ENCODE results near the gene FADD.

The FADD gene

GRCh38 chr11:70243912-70244652, 41.0 kb downstream of the FADD start:
- DNase-seq (ENCODE audit: insufficient read length, low spot score) = no peak

GRCh38 chr11:70244698-70245097, 41.6 kb downstream of the FADD start:
- FAIRE-seq (no peak), DNase-seq (ENCODE audit: insufficient read length, low spot score) (no peak)
- TF ChIP-seq SPI1 (IDR thresholded peaks at IDR 0.05; ENCODE audit: low read depth, low read length) = no peak
- no peak for TF ChIP-seq POLR2A (IDR thresholded peaks at IDR 0.05; ENCODE audit: low read depth, low read length)
- no peak for TF ChIP-seq TAF1 (IDR thresholded peaks at IDR 0.05; ENCODE audit: low read depth, low read length)
- TF ChIP-seq PAX5 (IDR thresholded peaks at IDR 0.05; ENCODE audit: insufficient read depth, low read length, severe bottlenecking) = no peak
- no peak for TF ChIP-seq POU2F2 (IDR thresholded peaks at IDR 0.05; ENCODE audit: low read depth, low read length)
- TF ChIP-seq POLR2AphosphoS5 (IDR thresholded peaks at IDR 0.05; ENCODE audit: low read depth, low read length) = no peak

More at GRCh38 chr11:70243912-70244652, 41.0 kb downstream of the FADD start:
- no peak for TF ChIP-seq SPI1 (IDR thresholded peaks at IDR 0.05; ENCODE audit: low read depth, low read length)
- TF ChIP-seq POLR2A (IDR thresholded peaks at IDR 0.05; ENCODE audit: low read depth, low read length) = no peak
- TF ChIP-seq TAF1 (IDR thresholded peaks at IDR 0.05; ENCODE audit: low read depth, low read length) = no peak
- no peak for TF ChIP-seq POLR2AphosphoS5 (IDR thresholded peaks at IDR 0.05; ENCODE audit: low read depth, low read length)
- TF ChIP-seq POU2F2 (IDR thresholded peaks at IDR 0.05; ENCODE audit: low read depth, low read length) = no peak
- no peak for TF ChIP-seq PAX5 (IDR thresholded peaks at IDR 0.05; ENCODE audit: insufficient read depth, low read length, severe bottlenecking)
- no peak for FAIRE-seq

GRCh38 chr11:70246196-70246595, 43.1 kb downstream of the FADD start:
- DNase-seq (ENCODE audit: insufficient read length, low spot score) = no peak
- TF ChIP-seq TAF1 (IDR thresholded peaks at IDR 0.05; ENCODE audit: low read depth, low read length) (no peak), POLR2AphosphoS5 (IDR thresholded peaks at IDR 0.05; ENCODE audit: low read depth, low read length) (no peak), POU2F2 (IDR thresholded peaks at IDR 0.05; ENCODE audit: low read depth, low read length) (no peak), PAX5 (IDR thresholded peaks at IDR 0.05; ENCODE audit: insufficient read depth, low read length, severe bottlenecking) (no peak), POLR2A (IDR thresholded peaks at IDR 0.05; ENCODE audit: low read depth, low read length) (no peak), SPI1 (IDR thresholded peaks at IDR 0.05; ENCODE audit: low read depth, low read length) (no peak)
- FAIRE-seq = no peak

- no peak for TF ChIP-seq POLR2A (IDR thresholded peaks at IDR 0.05; ENCODE audit: low read depth, low read length)
- TF ChIP-seq PAX5 (IDR thresholded peaks at IDR 0.05; ENCODE audit: insufficient read depth, low read length, severe bottlenecking) = no peak
- TF ChIP-seq POU2F2 (IDR thresholded peaks at IDR 0.05; ENCODE audit: low read depth, low read length) = no peak
- no peak for TF ChIP-seq POLR2AphosphoS5 (IDR thresholded peaks at IDR 0.05; ENCODE audit: low read depth, low read length)
- no peak for TF ChIP-seq SPI1 (IDR thresholded peaks at IDR 0.05; ENCODE audit: low read depth, low read length)
- no peak for TF ChIP-seq TAF1 (IDR thresholded peaks at IDR 0.05; ENCODE audit: low read depth, low read length)
- no peak for FAIRE-seq
- no peak for DNase-seq (ENCODE audit: insufficient read length, low spot score)
Measured at GRCh38 chr11:70247042-70247709, 44.1 kb downstream of the FADD start.

- no peak for DNase-seq (ENCODE audit: insufficient read length, low spot score)
- no peak for FAIRE-seq
- no peak for TF ChIP-seq POLR2A (IDR thresholded peaks at IDR 0.05; ENCODE audit: low read depth, low read length)
- TF ChIP-seq SPI1 (IDR thresholded peaks at IDR 0.05; ENCODE audit: low read depth, low read length) = no peak
- no peak for TF ChIP-seq PAX5 (IDR thresholded peaks at IDR 0.05; ENCODE audit: insufficient read depth, low read length, severe bottlenecking)
- TF ChIP-seq POU2F2 (IDR thresholded peaks at IDR 0.05; ENCODE audit: low read depth, low read length) = no peak
- TF ChIP-seq TAF1 (IDR thresholded peaks at IDR 0.05; ENCODE audit: low read depth, low read length) = no peak
- TF ChIP-seq POLR2AphosphoS5 (IDR thresholded peaks at IDR 0.05; ENCODE audit: low read depth, low read length) = no peak
Measured at GRCh38 chr11:70247710-70248072, 44.6 kb downstream of the FADD start.

GRCh38 chr11:70250876-70251658, 48.0 kb downstream of the FADD start:
- DNase-seq (ENCODE audit: insufficient read length, low spot score) (no peak), FAIRE-seq (no peak)
- TF ChIP-seq PAX5 (IDR thresholded peaks at IDR 0.05; ENCODE audit: insufficient read depth, low read length, severe bottlenecking) (no peak), POLR2AphosphoS5 (IDR thresholded peaks at IDR 0.05; ENCODE audit: low read depth, low read length) (no peak), POLR2A (IDR thresholded peaks at IDR 0.05; ENCODE audit: low read depth, low read length) (no peak), SPI1 (IDR thresholded peaks at IDR 0.05; ENCODE audit: low read depth, low read length) (no peak), POU2F2 (IDR thresholded peaks at IDR 0.05; ENCODE audit: low read depth, low read length) (no peak), TAF1 (IDR thresholded peaks at IDR 0.05; ENCODE audit: low read depth, low read length) (no peak)

GRCh38 chr11:70251659-70252321, 48.7 kb downstream of the FADD start:
- DNase-seq (ENCODE audit: insufficient read length, low spot score) = no peak
- TF ChIP-seq POLR2AphosphoS5 (IDR thresholded peaks at IDR 0.05; ENCODE audit: low read depth, low read length) = no peak
- no peak for TF ChIP-seq TAF1 (IDR thresholded peaks at IDR 0.05; ENCODE audit: low read depth, low read length)
- TF ChIP-seq POLR2A (IDR thresholded peaks at IDR 0.05; ENCODE audit: low read depth, low read length) = no peak
- no peak for TF ChIP-seq POU2F2 (IDR thresholded peaks at IDR 0.05; ENCODE audit: low read depth, low read length)
- TF ChIP-seq SPI1 (IDR thresholded peaks at IDR 0.05; ENCODE audit: low read depth, low read length) = no peak
- TF ChIP-seq PAX5 (IDR thresholded peaks at IDR 0.05; ENCODE audit: insufficient read depth, low read length, severe bottlenecking) = no peak
- FAIRE-seq = no peak

- FAIRE-seq (peak; percentile 81), DNase-seq (ENCODE audit: insufficient read length, low spot score) (peak; percentile 50)
- TF ChIP-seq TAF1 (IDR thresholded peaks at IDR 0.05; ENCODE audit: low read depth, low read length) (no peak), POLR2AphosphoS5 (IDR thresholded peaks at IDR 0.05; ENCODE audit: low read depth, low read length) (no peak), PAX5 (IDR thresholded peaks at IDR 0.05; ENCODE audit: insufficient read depth, low read length, severe bottlenecking) (no peak), POLR2A (IDR thresholded peaks at IDR 0.05; ENCODE audit: low read depth, low read length) (no peak), POU2F2 (IDR thresholded peaks at IDR 0.05; ENCODE audit: low read depth, low read length) (no peak), SPI1 (IDR thresholded peaks at IDR 0.05; ENCODE audit: low read depth, low read length) (no peak)
Measured at GRCh38 chr11:70252844-70253243, 49.7 kb downstream of the FADD start.

Data from GM12891 (cell line).